Myocyte (in vitro differentiated cells): ENCODE data around the gene DOK1. TPM values are rescaled to one million over a fixed set of nuclear protein-coding genes. Genes with fewer than 3 reads are reported as not detected.
"Not testable (repeated sequence)": the region's sequence is repeated elsewhere in the genome, so short reads cannot be mapped to it uniquely, and the experiment has no call there.

ENCODE experiments used
- DNase-seq: peaks from one replicate; pipeline ENCODE4 v3.0.0-alpha.2; 2012; ENCODE audit warnings: low read depth
- total RNA-seq: library from RNA; depleted of rRNA; stranded (reverse); fragments of >200 nt; gene quantifications from 2 replicates; pipeline ENCODE4 v1.2.3, GENCODE V29; 2014

Gene DOK1
- total RNA-seq, 1 donor from 2014 or later: 9.5 TPM

- no peak for DNase-seq
These were observed 6.1 kb upstream of the DOK1 start for GRCh38 chr2:74548285-74548899.

DNA sequence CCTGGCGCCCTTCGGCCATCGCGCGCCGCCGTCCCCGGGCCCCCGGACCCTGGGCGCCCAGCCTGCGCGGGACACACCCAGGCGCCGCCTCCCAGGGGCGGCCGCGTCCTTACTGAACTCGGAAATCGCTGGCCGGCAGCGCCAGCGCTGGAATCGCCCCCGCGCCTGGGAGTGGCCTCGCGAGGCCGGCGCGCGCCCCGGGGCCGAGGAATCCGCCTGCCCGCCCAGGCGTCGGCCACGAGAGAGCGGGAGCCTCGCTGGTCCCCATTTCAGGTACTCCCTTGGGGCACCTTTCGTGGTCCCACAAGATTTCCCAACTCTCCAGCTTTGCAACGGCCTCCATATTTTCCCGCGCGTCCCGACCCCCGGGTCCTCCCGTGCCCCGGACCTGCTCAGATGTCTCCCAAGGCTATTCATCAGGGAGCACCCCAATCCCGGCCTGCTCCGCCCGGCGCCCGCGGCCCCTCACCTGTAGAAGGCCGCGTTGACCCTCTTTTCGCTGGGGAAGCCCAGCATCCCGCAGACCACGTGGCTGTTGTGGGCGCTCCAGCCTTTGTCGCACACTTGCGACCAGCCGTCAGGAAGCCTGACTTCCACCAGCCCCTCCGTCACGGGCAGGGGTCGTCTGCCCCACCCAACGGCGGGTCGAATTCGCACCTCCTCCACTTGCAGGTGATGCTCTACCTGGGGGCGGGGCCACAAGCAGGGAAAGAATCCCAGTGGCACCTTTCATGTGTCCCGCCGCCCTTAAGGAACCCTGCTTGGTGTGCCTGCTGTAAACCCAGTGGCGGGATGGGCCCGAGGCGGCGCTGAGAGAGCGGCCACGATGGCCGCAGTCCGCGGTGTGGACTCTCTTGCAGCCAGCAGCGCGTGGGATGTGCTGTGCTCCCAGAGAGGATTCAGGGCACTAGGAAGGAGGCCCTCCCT lies 5.4 kb upstream of the DOK1 start:
- DNase-seq: peak; percentile 59

- no peak for DNase-seq
These were observed 4.3 kb upstream of the DOK1 start for GRCh38 chr2:74550231-74550630.

DNA sequence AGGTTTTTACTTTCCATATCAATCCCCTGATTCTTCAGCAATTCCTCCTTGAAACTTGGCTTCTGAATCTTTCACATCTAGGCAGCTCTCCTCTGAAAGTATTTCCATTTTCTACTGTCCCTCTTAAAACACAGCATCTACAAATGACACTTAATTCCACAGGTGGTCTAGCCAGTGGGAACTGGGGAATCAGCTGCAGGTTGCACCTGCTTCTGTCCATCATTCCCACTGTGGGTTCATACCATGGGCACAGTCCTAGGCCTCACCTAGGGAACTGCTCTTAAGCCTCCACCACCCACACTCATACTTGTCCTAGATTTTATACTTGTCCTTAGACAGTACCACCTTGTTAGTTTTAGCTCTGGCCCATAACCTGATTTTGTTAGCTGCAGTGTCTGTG lies 3.0 kb upstream of the DOK1 start:
- DNase-seq: peak; percentile 26

DNA sequence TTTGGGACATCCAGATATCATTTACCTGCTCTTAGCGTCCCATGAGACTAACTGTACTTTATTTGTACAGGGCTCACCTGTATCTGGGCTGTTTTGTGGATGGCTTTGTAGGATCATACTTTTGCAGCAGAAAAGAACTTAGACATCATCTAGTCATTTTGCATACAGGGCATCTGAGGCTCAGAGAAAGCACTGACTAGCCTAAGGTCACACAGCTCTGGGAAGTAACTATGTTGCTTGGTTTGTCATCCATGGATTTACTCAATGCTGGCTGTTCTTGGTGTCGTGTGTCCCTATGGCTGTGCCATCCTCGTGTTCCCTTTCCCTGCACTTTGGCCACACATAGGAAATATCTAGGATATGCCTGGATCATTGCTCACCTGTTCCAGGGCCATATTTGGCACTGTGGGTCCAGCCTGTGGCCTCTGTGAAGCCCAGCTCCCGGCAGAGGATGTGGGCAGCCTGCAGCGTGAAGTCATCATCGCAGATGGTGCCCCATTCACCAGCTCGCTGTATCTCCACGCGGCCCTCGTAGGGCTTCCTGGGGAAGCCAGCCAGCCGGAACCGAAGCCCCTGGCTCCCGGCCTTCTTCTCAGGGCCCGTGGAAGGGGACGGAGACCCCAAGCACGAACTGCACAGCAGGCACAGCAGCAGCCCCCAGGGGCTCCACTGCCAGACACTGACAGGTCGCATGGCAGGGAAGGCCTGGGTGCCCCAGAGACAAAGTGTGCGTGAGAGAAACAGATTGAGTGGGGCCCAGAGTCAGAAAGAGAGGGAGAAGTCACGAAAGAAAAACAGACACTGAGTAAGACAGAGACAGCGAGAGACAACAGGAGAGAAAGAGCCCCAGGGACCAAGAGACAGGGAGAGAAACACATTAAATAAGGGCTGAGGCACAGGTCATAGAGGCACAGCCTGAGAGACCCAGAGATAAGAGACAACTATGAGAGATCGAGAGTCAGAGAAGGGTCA lies 2.3 kb upstream of the DOK1 start:
- DNase-seq: peak; percentile 30

DNA sequence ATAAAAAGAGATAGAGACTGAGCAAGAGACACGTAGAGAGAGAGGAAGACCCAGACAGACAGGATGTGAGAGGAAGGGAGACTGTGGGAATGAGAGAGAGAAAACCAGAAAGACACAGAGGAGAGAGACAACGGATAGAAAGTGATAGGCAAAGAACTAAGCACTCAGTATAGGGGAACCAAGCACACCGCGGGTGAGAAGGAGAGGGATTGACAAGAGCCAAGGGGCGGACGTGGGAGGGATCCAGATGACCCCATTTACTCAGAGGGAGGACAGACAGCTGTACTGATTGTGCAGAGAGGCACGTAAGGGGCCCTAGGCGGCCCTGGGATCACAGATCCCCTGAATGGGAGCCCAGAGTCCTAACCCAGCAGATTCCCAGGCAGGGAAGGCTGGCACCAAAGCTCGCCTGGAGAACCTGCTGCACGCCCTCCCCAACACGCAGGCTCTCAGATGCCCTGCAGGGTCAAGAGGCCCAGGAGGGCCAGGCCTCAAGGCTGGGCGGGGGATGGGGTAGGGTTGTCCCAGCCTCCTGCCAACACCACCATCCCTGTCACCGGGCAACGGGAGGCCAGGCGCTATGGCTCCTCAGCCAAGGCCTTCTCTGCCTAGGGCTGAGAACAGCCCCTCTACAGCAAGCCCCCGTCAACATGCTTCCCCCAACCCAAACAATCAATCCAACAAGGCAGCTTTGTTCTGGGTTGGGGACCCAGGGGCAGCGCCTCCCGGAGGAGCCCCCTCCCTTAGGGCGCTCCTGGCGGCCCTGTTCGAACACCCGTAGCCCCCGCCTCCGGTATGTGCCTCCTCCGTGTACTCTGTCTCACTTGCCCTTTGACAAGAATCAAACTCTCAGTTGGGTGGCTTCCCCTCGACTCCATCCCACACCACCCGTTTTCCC lies 1.4 kb upstream of the DOK1 start:
- DNase-seq: peak; percentile 20

DNA sequence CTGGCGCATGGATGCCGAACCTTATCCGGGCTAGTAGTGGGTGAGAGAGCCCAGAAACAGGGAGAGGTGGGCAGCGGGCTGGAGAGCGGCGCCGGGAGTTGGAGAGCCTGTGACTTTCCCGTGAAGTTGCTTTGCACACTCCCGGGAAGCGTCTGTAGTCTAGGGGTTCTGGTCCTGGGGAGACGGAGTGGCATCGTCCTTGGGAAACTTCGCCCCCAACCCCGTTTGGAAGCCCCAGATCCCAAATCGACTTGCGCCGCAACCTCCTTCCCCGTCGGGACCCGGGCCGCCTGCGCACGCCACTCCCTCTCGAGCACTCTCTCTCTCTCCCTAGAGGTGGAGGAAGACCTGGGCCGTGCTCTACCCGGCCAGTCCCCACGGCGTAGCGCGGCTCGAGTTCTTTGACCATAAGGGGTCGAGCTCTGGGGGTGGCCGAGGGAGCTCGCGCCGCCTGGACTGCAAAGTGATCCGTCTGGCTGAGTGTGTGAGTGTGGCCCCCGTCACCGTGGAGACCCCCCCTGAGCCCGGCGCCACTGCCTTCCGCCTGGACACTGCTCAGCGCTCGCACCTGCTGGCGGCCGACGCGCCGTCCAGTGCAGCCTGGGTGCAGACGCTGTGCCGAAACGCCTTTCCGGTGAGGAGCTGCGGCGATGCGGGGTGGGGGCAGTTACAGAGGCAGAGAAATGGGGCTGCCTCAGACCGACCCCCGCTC lies 456 bp downstream of the DOK1 start:
- DNase-seq: peak; percentile 49

DNA sequence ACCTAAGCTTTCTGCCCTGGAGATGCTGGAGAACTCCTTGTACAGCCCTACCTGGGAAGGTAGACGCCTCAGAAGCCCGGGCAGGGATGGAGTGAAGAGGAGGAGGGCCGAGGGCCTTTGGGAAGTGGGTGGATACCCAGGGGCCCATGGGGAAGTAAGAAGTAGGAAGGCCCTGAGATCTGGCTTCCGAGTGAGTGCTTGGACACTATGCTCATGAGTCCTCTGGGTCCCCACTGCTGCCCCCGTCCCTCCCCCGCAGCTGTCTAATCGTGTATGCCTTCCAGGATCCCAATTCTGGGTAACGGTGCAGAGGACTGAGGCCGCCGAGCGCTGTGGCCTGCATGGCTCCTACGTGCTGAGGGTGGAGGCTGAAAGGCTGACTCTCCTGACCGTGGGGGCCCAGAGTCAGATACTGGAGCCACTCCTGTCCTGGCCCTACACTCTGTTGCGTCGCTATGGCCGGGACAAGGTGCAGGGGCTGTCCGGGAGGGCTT lies 1.1 kb downstream of the DOK1 start:
- no peak for DNase-seq

DNA sequence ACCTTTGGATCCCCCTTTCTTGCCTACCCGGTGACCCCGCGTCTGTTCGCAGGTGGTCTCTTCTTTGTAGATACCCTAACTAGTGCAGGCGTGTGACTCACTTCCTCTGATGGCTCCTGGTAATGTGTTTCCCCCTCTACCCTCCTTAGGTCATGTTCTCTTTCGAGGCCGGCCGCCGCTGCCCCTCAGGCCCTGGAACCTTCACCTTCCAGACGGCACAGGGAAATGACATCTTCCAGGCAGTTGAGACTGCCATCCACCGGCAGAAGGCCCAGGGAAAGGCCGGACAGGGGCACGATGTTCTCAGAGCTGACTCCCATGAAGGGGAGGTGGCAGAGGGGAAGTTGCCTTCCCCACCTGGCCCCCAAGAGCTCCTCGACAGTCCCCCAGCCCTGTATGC lies 1.6 kb downstream of the DOK1 start:
- DNase-seq: no peak

- no peak for DNase-seq
These were observed 2.4 kb downstream of the DOK1 start for GRCh38 chr2:74556831-74557370.

- no peak for DNase-seq
These were observed 4.0 kb downstream of the DOK1 start for GRCh38 chr2:74558284-74559230.

- no peak for DNase-seq
These were observed 5.4 kb downstream of the DOK1 start for GRCh38 chr2:74559912-74560311.

DNA sequence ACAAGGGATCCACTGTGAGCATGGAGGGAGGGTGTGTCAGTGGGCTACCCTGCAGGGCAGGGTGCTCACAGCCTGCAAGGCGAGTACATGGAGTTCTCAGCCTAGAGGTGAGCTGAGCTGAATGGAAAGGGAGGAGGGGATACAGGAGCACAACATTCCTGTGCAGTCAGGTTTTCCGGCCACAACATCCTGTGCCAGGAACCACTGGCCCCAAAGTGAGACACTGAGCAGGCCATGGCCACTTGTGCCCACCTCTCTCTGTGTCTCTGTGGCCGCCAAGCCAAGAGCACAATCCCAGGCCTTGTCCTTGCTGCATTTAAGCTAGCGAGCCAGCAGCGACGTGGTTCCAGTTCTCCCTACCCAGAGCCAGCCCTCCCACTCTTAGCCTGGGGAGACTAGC lies 6.1 kb downstream of the DOK1 start:
- no peak for DNase-seq

DNA sequence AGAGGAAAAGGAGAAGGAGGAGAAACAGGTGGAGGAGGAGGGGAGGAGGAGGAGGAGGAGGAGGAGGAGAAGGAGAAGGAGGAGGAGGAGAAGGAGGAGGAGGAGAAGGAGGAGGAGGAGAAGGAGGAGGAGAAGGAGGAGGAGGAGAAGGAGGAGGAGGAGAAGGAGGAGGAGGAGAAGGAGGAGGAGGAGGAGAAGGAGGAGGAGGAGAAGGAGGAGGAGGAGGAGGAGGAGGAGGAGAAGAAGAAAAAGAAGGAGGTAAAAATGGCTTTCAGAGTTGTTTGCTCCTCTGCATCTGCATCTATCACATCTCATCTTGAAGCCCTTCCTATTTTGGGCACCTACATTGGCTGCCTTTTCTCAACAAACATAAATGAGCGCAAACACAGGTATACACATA lies 6.5 kb downstream of the DOK1 start:
- not testable (repeated sequence) for DNase-seq

DNA sequence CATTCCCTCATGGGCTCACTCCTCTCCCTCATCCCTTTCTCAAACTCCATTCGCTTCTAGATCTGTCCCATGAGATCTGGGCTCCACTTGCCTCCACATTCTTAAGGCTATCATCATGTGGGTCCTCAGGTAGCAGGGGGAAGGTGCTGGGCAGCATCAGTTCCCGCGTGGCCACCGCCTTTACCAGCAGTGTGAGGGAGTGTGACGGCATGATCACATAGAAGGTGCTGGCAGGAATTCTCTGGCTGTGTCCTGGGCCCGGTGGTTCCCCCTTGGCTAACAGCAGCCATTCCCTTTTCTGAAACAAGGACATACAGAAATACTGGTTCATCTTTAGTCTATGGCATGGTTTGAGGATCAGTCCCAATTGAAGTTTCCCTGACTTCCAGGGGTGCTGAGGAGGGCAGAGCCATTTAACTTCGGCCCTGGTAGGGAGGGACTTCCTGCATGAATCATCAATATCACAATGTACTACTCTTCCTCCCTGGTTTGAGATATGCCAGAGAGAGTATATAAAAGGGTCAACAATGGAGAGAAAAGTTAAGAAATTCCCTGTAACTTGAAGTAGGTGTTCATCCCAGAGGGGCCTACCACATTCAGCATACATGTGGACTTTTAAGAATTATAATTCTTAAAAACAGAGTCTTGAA lies 7.7 kb downstream of the DOK1 start:
- no peak for DNase-seq

DNA sequence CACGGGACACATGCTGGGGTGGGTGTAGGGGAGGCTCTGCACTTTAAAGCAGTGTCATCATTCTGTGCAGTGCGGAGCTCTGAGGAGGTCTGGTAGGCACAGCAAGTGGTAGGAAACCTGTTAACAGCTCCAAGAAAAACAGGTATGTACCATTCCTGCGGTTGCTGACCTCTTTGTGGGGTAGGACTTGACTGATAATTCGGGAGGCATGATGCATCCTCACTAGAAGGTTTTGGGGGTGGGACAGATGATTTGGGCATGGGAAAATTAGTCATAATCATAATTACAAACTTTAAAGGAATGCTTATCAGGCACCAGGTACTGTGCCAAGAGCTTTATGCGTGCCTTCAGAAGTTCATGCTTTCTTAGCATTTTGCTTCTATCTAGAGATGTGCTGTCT lies 9.7 kb downstream of the DOK1 start:
- DNase-seq: no peak

DNA sequence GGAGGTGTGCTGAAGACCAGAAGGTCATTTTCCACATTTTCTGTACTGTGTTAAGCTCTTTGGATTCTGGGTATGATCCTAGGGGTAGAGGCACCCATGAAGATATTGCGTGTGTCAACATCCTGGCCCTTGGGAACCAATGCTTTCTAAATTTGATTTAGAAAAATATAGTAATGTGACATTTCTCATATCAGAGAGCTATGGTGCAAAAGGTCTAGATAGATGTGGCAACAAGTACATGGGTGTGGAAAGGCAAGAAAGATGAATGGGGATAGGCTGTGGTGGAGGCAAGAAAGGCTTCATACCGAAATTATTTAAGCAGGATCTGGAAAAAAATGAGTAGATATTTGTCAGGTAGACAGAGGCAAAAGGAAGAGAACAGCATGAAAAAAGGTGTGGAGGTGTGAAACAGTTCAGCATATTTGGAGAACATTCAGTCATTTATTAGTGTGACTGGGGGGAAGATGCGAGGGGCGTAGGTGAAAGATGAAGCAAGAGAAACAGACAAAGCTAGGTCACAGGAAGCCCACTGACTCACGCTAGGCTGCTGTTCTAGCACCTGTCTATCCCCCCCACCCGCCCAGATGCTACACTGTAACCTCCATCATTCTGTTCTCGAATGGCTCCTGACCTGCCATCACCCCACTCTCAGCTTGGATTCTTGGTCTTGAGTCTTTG lies 11.7 kb downstream of the DOK1 start:
- DNase-seq: no peak
